HG03060 (cell line): Measurements from ENCODE around the gene PELI2.

Source experiments
- ATAC-seq: cut with Tn5 transposase; IDR thresholded peaks from one replicate; pipeline ENCODE4 v1.9.1; 2021; ENCODE audit warnings: low read depth, moderate number of reproducible peaks; ENCODE audit not compliant: unreplicated experiment

The PELI2 gene

GRCh38 chr14:56224691-56225681 lies 106.8 kb downstream of the PELI2 start:
- ATAC-seq = no peak

DNA sequence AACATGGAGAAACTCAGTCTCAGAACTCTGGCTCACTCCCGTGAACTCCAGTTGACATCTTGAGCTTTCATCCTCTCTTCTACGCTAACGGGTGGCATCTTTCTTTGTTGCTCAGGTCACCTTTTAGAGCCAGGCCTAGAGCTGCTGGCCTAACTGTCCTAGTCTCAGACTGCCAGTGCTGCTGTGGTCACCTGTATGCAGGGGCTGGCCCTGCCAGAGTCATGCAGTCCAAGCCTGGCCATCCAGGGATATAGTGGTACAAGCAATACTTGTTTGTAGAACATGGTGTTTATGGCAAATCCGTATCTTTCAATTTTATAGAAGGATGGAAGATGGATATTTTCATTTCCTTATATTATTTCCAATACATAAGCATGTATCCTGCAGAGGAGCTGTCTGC lies 117.2 kb downstream of the PELI2 start:
- ATAC-seq = no peak

DNA sequence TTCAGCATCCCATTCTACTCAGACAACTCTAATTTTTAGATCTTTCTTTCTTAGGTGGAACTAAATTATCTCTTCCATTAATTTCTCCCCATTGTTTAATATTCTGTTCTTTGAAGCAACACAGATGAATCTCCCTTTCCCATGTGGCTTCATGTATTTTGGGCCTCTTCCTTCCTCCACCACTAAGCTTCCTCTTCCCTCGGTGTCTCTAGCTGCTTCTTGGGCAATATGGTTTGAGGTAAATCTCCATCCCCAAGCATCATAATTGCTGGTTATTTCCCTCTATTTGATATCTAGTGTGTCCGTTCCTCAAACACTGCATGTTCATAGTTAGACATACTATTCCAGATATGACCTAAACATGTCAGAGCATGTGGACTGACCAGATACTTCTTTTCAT lies 119.2 kb downstream of the PELI2 start:
- ATAC-seq = no peak

GRCh38 chr14:56241461-56241860 lies 123.2 kb downstream of the PELI2 start:
- no peak for ATAC-seq

- no peak for ATAC-seq
Measured at GRCh38 chr14:56243110-56243509, 124.9 kb downstream of the PELI2 start.

GRCh38 chr14:56244138-56244789 lies 126.1 kb downstream of the PELI2 start:
- no peak for ATAC-seq

- no peak for ATAC-seq
Measured at GRCh38 chr14:56247495-56248200, 129.4 kb downstream of the PELI2 start.

DNA sequence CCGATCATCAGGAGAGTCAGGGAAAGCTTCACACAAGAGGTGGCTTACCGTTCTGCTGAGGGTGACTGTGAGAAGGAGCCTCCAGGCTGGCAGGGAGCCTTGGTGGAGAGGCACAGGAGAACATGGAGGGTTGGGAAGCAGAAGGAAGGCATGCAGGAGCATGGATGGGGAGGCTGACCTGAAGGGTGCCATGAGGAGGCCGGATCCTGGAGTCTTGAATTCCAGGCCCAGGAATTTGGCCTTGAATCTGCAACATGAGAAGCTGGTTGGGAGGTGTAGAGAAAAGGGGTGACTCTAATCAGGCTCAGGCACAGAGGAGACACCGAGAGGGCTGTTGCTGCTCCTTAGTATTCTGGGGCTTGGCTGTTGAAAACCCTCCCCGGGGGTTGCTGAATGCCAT lies 130.2 kb downstream of the PELI2 start:
- ATAC-seq = no peak

DNA sequence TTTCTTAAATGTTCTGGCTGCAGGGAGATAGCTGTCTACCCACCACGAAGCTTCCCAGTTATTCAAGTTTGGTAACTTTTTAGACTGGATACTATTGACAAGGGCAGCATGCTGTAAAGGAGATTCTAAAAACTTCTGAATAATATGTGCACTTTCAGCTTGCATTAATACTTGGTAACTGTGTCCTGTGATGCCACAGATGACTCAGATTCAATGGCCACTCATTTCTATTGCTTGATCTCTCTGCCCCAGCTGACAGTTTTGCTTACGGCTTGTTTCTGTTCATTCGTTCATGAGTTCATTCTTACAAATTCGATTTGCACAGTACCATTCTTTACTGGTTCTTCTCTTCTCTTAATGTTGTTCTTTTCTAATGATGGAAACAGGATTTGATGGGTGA lies 142.8 kb downstream of the PELI2 start:
- ATAC-seq = no peak

GRCh38 chr14:56262530-56262929 lies 144.3 kb downstream of the PELI2 start:
- no peak for ATAC-seq

DNA sequence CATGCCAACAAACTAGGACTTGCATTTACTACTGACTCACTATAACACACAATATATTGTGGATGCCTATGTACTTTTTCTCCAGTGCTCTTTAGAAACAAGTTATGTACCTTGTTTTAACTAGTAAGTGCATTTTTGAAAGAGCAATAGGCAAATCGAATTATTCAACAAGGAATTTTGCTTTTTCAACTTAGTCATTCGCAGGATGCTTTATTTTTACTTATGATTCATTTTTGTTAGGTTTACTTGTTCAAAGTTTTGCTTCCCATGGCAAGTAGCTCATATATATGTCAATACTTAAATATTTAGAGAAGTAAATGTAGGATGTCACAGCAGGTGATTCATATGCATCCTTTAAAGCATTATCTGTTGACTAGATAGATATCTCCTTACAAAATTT lies 149.8 kb downstream of the PELI2 start:
- no peak for ATAC-seq

DNA sequence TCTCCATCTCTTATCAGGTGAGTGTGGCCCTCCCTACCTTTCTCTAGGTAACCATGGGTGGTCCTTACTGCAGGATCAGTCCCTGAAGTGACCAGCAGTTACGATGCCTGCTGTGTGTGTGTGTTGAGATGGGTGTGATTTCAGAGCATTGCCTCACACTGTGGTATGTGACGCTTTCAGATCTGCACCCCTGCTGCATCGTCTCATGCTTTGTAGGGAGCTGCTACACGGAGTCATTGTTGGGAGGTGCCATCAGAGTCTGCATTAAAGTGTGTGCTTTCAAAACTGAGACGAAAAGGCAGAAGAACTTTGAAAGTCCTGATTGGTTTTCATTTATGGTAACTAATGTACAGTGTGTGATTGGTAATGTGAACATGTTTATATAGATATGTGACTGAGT lies 150.5 kb downstream of the PELI2 start:
- ATAC-seq = no peak

DNA sequence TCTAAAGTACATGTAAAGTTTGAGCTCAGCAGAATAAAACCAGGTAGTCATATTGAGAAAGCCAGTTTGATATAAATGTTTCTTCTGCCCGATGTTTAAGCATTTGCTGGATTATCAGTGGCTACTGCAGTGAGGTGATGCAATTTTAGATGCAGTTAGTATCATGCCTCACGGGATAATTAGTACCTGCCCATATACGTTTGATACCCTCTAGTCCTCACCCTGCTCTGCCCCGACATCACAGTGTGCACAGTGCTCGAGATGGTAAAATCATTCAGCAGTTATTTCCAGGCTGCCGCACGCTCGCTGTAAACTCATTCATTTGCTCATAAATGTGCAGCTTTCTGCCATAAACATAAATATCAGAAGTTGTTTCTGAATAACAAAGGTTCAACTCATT lies 152.7 kb downstream of the PELI2 start:
- ATAC-seq = no peak

GRCh38 chr14:56271970-56272369 lies 153.8 kb downstream of the PELI2 start:
- ATAC-seq = no peak

- no peak for ATAC-seq
Measured at GRCh38 chr14:56273155-56273554, 154.9 kb downstream of the PELI2 start.

- ATAC-seq = no peak
Measured at GRCh38 chr14:56273951-56274350, 155.7 kb downstream of the PELI2 start.

- no peak for ATAC-seq
Measured at GRCh38 chr14:56274556-56274955, 156.3 kb downstream of the PELI2 start.

- ATAC-seq = no peak
Measured at GRCh38 chr14:56276108-56276507, 157.9 kb downstream of the PELI2 start.

DNA sequence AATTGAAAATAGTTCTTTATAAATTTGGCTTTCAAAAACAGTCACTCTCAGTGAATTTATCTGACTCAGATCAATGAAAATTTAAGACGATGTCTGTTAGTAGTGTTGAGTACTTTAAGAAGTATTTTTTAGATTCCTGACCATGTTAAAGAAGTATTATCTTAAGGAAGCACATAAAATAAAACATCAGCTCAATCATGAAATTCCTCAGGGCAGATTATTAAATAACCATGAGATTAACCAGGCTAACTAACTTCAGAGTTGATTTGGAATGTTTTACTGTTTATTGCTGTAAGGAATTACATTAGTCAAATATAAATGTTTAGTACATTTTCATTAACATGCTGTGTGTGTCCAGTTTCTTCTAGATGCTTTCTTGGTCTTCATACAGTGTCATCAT lies 160.2 kb downstream of the PELI2 start:
- ATAC-seq = no peak

DNA sequence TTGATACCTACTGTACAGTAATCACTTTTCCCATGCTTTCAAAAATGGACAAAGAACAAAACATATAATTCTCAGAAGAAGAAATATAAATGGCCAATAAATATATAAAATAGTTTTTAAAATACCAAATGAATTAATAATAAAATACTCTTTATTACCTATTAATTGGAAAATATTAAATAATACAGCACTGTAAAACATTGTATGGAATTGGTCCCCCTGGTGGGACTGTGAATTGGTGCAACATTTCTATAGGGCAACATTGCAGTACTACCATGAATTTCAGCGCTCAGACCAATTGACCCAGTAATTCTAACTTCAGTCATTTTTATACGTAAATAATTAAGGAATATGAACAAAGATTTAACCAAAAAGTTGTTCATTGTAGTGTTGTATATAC lies 162.6 kb downstream of the PELI2 start:
- ATAC-seq = no peak

DNA sequence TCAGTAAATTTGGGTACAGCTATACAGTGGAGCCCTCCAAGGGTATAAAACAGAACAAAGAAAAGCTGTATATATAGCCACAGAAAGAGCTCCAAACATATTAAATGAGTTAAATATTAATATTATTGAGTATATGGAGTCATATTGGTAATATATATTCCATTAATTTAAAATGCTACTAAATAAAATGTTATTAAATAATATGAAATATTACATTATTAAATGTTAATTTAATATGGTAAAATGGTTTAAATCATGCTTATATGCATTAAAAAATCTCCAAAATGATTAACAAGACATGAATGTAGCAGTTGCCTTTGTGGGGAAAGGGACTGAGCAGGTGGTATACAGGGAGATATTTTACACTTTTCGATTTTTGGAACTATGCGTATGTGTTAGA lies 164.0 kb downstream of the PELI2 start:
- ATAC-seq = no peak
